HG03139 (cell line): ENCODE results near the gene ACIN1.
"Not testable (repeated sequence)": the region's sequence is repeated elsewhere in the genome, so short reads cannot be mapped to it uniquely, and the experiment has no call there.

Experiments used
- ATAC-seq: cut with Tn5 transposase; IDR thresholded peaks from one replicate; pipeline ENCODE4 v1.9.1; 2021; ENCODE audit not compliant: unreplicated experiment

Gene ACIN1

GRCh38 chr14:23021434-23021833, 73.5 kb downstream of the ACIN1 start:
- no peak for ATAC-seq

GRCh38 chr14:23020143-23021128, 74.5 kb downstream of the ACIN1 start:
- ATAC-seq: no peak

- no peak for ATAC-seq
Measured at GRCh38 chr14:23018107-23018506, 76.8 kb downstream of the ACIN1 start.

- ATAC-seq: no peak
Measured at GRCh38 chr14:23017091-23017490, 77.8 kb downstream of the ACIN1 start.

- no peak for ATAC-seq
Measured at GRCh38 chr14:23015618-23016017, 79.3 kb downstream of the ACIN1 start.

DNA sequence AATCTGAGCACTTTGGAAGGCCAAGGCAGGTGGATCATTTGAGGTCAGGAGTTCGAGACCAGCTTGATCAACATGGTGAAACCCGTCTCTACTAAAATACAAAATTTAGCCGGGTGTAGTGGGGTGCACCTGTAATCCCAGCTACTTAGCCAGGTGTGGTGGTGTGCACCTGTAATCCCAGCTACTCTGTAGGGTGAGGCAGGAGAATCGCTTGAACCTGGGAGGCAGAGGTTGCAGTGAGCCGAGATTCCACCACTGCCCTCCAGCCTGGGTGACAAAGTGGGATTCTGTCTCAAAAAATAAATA, 81.2 kb downstream of the ACIN1 start:
- ATAC-seq: not testable (repeated sequence)

DNA sequence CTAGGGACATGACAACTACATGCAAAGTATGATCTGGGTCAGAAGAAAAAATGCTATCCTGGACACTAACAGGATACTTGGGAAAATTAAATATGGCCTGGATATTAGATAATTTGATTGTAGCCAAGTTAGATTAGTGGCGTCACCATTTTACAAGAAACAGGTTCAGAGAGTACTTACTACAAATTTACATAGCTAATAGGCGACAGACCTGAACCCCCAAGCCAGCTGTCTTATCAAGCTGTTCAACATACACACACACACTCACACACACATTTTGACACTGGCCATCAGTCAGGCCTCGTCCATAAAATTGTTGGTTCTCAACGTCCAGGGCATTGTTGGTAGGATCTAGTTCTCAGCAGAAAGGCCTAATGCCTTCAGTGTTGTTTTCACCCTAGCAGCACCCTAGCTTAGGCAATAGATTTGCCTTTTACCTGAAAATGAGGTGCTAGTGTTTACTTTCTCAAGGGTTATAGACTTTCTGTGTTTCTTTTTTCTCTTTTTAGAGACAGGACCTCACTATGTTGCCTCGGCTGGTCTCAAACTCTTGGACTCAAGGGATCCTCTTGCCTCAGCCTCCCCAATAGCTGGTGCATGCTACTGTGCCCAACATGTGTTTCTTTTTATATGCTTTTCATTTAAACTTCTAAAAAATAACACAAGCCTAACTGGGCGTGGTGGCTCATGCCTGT, 81.7 kb downstream of the ACIN1 start:
- ATAC-seq: no peak

GRCh38 chr14:23009939-23010726, 84.8 kb downstream of the ACIN1 start, which contains the start of gene C14orf93:
C14orf93 (minus strand) TSS chr14:23010143; CDS start chr14:22999023, 11,120 bp downstream.
- ATAC-seq: no peak

DNA sequence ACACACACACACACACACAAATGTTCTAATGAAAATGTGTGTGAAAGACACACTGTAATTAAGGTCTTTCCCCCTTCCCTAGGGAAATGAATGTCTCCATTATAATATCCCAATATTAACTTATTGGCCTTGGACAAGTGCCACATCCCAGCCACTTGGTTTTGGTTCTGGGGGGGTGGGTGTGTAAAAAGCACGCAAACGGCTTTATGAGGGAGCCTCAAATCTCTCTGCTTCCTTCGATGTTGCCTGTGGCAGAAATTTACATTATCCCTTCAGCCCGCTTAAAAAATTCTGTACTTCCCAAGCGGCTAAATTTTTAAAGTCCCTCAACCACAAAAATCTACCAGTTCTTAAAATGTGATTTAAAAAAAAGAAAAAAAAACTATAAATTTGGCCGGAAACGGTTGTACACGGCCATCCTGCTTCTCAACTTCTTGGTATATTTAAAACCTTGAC, 85.4 kb downstream of the ACIN1 start:
- ATAC-seq: no peak

GRCh38 chr14:23008831-23009230, 86.1 kb downstream of the ACIN1 start:
- ATAC-seq: no peak
